Measurements from ENCODE around the gene HOXB5. TPM values are rescaled to one million over a fixed set of nuclear protein-coding genes. Genes with fewer than 3 reads are reported as not detected.

Gene HOXB5
- total RNA-seq = not detected

DNA sequence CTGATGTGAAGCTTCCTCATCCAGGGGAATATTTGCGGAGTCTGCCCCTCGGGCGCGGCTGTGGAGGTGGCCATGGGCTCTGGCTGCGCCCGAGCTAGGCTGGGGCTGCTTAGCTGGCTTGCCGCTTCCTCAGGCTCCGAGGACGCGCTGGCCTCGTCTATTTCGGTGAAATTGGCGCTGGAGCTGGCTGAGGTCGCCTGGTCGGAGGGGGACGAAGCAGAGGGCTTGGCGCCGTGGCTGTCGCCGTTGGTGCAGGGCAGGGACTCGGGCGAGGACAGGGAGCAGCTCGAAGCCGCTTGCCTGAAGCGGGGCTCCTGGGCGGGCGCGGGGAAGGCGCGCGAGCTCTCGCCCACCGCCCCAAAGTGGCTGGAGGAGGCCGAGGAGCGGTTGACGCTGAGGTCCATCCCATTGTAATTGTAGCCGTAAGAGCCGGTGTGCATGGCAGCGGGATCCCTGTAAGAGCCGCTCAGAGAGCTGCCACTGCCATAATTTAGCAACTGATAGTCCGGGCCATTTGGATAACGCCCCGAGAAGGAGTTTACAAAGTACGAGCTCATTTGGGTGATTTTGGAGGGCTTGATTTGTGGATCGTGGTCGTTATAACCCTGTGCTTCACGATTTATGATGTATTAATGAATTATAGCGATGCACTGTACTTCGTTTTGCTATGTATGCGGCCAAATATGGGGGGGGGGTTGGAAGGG lies at the start of gene HOXB5:
HOXB5 (minus strand) TSS at position 654 of the 704 bp plus-strand sequence; CDS start at position 557, 97 bp downstream.

DNA sequence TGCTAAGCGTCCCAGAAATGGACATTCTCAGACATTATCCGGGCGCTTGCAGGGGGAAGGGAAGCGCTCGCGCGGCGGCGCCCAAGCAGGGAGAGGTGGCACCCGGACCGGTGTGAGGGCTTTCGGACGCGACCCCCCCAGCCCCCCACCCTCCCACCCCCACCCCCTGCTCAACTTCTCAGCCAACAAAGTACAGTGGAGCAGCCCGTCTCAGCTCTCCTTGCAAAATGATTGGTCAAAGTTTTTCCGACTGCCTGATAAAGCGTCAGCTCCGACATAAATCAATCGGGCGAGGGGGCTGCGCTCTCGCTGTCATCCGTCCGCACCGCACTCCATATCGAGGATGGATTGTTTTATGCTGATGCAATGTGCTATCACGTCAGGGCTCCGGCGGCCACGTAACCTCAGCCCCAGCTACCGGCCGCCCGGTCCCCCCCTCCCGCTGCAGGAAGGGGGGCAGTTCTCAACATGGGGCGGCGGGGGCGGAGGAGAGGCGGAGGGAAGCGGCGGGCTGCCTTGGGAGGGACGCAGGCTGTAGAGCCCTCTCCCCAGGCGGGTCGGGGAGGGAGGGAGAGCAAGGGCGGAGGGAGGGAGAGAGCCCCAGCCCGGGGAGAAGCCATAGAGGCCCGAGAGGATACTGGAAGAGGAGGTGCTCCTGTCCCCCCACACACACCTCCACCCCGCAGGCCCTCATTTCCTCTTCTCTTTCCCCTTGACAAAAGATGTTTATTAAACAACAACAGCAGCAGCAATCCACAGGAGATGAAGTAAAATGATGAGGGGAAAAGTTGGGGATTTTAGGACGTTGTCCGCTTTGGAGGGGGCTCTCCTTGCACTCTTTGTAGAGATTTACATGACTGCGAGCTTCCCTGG lies 32.9 kb upstream of the HOXB5 start, which contains the start of gene HOXB9:
HOXB9 (minus strand) TSS at position 114 of the 873 bp plus-strand sequence; CDS start at position 25, 89 bp downstream.

DNA sequence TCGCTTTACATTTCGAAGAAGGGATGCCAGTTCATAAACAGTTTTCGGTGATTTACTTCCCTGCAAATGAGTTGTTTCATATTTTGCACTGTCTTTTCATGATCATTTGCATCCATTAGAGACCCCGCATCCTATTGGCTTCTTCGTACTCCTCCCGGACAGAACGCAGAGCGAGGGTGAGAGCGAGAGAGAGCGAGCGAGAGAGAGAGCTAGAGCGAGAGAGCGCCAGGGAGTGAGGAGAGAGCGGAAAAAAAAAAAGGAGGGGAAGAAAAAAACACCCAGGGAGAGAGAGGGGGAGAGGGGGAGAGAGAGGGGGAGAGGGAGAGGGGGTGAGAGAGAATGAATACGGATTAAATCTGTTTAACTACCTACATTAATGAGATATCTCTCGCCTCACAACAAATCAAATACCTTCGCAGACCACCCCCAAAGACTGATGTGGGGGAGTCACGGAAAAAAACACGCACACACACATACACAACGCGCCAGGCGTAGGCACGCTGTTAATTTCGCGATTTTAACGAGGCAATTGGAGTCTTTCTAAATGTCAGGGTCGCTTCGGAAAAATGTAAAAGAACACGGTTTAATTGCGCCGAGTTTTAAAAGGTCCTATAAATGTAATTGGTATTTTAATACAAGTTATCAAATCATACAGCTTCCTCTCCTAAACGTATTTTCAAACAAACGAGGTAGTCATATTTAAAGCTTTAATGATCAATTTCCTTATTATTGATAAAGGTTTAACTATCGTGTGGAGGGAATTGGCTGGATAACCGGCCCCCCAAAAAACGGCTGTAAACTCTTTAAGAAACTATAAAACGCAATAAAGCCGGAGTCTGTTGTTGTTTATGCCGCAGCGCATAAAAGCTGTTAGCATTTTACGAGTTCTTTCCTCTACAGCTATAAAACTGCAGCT lies 21.7 kb upstream of the HOXB5 start, which contains the start of gene HOXB8:
HOXB8 (minus strand) TSS at position 246 of the 916 bp plus-strand sequence. CDS start 588 bp downstream, outside the sequence.

DNA sequence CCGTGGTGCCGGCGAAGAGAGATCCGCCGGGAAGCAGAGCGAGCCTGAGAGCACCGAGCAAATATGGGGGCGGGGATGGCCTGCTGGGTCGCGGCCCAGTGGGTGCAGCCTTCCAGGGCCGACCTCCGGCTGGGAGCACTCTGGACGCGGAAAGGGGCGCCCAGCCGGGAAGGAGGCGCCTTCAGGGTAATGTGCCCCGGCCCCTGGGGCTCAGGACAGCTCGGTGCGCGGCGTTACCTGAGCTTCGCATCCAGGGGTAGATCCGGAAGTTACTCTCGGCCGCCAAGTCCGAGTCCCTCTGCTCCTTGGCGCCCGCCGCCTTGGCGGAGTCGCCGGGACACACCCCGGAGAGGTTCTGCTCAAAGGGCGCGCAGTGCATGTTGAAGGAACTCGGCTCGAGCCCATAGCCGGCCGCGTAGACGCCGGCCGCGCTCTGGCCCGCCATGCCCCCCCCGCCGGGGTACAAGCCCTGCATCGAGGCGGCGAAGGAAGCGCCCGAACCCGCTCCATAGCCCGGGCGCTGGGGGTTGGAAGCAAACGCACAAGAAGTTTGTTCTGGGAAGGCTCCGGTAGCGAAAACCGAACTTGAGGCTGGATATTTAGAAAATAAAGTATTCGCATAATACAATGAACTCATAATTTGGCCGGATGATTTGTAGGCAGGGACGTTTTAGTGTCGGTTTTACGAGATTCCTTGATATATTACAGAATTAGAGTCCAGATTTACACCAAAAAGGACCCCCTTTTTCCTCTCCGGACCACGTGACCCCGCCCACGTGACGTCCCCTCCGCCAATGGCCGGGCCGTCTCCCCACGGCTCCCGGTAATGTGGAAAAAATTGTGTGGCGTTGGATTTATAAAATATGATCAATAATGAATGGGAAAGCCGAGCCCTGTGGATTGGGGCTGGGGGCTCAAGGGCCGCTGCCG lies 17.0 kb upstream of the HOXB5 start, which contains the start of gene HOXB7:
HOXB7 (minus strand) TSS at position 736 of the 930 bp plus-strand sequence; CDS start at position 637, 99 bp downstream.

DNA sequence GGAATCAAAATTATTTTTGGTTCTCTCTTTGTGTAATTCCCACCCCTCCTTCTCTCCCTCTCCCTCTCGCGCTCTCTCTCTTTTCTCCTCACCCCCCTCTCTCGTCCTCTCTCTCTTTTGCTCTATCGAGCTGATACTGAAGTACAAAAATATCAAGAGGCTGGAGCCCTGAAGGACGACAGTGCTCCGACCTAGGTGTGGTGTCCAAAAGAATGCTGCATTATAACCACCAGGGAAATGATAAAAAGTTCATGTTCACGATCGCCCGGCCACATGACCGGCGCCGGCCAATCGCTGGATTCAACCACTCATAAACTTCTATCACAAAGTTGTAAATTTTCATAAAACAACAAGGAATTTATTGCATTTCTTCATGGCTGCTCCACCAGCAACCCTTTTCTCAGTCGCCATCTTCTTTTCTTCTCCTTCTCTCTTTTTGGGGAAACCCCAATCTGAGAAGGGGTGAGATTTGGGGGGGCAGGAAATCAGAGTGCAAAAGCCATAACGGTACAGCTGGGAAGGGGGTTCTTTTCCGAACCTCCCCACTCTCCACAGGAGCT lies 11.3 kb upstream of the HOXB5 start, which contains the start of gene HOXB6:
HOXB6 (minus strand) TSS at position 217 of the 560 bp plus-strand sequence. CDS start 6,836 bp downstream, outside the sequence.

DNA sequence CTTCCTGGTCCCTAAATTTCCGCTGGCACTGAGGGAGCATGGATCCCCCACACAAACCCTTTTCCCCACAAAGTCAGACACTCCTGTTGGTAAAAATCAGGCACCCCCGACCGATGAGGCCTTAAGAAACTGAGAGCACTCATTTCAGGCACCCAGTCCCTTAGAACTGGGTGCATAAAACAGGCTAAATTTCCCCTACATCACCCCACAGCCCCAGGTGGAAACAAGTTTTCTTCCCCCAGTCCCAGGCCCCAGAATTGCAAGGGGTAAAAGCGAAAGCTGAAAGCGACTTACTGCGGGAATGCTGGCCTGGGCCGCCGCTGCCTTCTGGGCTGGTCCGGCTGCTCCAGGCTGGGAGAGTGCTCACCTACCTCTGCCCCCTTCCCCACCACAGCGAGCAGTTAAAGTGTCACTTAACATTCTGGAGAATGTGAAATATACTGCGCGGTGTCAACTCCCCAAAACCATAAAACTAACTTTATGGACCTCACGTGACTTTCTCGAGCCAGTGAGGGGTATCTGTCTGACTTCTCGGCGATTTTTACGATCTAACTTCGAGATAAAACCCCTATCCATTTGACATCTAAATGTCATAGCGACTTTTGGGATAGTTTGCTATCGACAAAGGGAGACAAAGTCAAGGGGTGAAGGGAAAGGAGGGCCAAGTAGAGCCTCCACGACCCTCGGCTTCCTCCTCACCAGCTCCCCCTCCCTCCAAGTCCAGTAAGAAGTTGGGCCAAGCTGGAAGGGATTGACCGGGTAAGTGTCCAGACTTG lies 3.6 kb downstream of the HOXB5 start, which contains the start of gene HOXB3:
HOXB3 (minus strand) TSS at position 411 of the 776 bp plus-strand sequence. CDS start 37,767 bp downstream, outside the sequence.

DNA sequence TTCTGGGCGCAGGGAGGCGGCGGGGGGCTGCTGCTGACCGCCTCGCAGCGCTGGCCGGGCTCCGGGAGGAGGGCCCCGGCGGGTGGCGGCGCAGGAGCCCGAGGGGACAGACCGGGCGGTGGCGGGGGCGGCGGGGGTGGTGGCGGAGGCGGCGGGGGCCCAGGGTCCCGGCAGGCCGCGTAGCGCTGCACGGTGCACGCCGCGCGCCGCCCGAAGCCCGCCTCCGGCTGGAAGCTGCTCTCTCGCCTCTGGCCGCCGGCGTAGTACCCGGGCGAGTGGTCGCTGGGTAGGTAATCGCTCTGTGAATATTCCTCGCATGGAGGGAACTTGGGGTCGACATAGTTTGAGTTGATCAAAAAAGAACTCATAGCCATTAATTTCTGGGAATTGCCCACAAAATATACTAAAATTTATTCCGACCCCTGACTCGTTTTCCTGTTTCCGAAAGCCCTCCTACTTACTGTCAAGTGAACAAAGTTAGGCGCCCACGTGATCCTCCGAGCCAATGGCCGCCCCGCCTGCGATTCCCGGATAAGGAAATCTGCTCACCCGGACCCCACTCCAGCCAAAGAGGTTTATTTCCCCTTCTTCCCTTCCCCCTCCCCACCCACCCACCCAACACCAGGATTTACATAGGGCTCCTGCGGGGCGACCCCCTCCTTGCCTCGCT lies 15.5 kb downstream of the HOXB5 start, which contains the start of gene HOXB4:
HOXB4 (minus strand) TSS at position 405 of the 670 bp plus-strand sequence; CDS start at position 374, 31 bp downstream.

DNA sequence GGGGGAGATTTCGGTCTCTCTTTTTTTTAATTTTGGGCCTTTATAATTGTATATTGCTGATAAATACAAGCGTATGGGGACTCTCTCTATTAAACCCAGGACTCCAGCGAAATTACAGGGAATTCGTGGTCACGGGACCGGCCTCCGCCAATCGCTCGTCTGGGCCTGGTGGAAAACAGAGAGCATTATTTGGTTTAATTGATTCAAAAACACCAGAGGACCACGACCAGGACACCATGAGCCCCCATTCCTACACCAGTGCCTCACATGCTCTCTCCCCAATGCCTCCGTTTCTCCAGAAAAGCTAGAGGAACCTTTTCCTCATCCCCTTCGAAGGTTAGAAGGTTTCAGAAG lies 48.6 kb downstream of the HOXB5 start, which contains the start of gene HOXB2:
HOXB2 (minus strand) TSS at position 88 of the 354 bp plus-strand sequence. CDS start 198 bp downstream, outside the sequence.

Small RNAs within 50 kb of the gene (small RNA-seq; reads per million reads assigned to genes)
- gene MIR196A1 = 0.30 to 2.7 reads per million in 2 donors

Other genes starting within 250 kb of the HOXB5 start
- not detected for gene SKAP1, start 163.6 kb downstream of the HOXB5 start, total RNA-seq
- gene HOXB1, start 62.8 kb downstream of the HOXB5 start, total RNA-seq = not detected
- gene HOXB2, start 48.7 kb downstream of the HOXB5 start, total RNA-seq = 1 to 10 TPM in 1 of 2 donors, not detected in 1; 5.0 TPM
- gene HOXB4, start 15.4 kb downstream of the HOXB5 start, total RNA-seq = 1 to 10 TPM in 1 of 2 donors, not detected in 1; 2.0 TPM
- gene HOXB3, start 3.5 kb downstream of the HOXB5 start, total RNA-seq = 1 to 10 TPM in 1 of 2 donors, not detected in 1; 2.3 TPM
- gene HOXB6, start 11.2 kb upstream of the HOXB5 start, total RNA-seq = 1 to 10 TPM in 1 of 2 donors, not detected in 1; 7.0 TPM
- gene HOXB7, start 17.2 kb upstream of the HOXB5 start, total RNA-seq = 10 to 100 TPM in 1 of 2 donors, not detected in 1; 10.7 TPM
- under 1 TPM in 1 of 2 donors, not detected in 1; 0.33 TPM for gene HOXB8, start 21.5 kb upstream of the HOXB5 start, total RNA-seq
- under 1 TPM in 1 of 2 donors, not detected in 1; under 0.01 TPM for gene HOXB9, start 32.6 kb upstream of the HOXB5 start, total RNA-seq
- not detected for gene PRAC1, start 128.7 kb upstream of the HOXB5 start, total RNA-seq
- 1 to 10 TPM in 1 of 2 donors, not detected in 1; 1.3 TPM for gene PRAC2, start 129.4 kb upstream of the HOXB5 start, total RNA-seq
- gene HOXB13, start 135.0 kb upstream of the HOXB5 start, total RNA-seq = 10 to 100 TPM in 1 of 2 donors, not detected in 1; 11.7 TPM
- gene TTLL6, start 223.4 kb upstream of the HOXB5 start, total RNA-seq = 1 to 10 TPM in 1 of 2 donors, not detected in 1; 2.7 TPM
- gene CALCOCO2, start 237.3 kb upstream of the HOXB5 start, total RNA-seq = 10 to 100 TPM; 32.7 to 50.3 TPM

All from melanocyte of skin (primary cell).